T-helper 1 cell treated with Interleukin-12 subunit alpha and Interleukin-12 subunit beta and Interleukin-4 antibody, amounts not matched to agents 30 μg/mL and 1 μg/mL, for 36 hours (primary cell): ENCODE measurements around the gene WASF3.

Source experiments
- H3K27ac Mint-ChIP-seq: one replicate; pipeline ENCODE4 v1.8.0; 2021; ENCODE audit warnings: mild to moderate bottlenecking, mixed read lengths
- H3K27me3 Mint-ChIP-seq: one replicate; pipeline ENCODE4 v1.8.0; 2021; ENCODE audit warnings: low read depth, mixed read lengths
- H3K36me3 Mint-ChIP-seq: one replicate; pipeline ENCODE4 v1.8.0; 2021; ENCODE audit warnings: low read depth, mixed read lengths
- H3K4me1 Mint-ChIP-seq: one replicate; pipeline ENCODE4 v1.8.0; 2021; ENCODE audit warnings: low read depth, mixed read lengths
- H3K4me3 Mint-ChIP-seq: one replicate; pipeline ENCODE4 v1.8.0; 2021; ENCODE audit warnings: mild to moderate bottlenecking, moderate library complexity, mixed read lengths
- H3K9me3 Mint-ChIP-seq: one replicate; pipeline ENCODE4 v1.8.0; 2021; ENCODE audit warnings: mixed read lengths

The WASF3 gene

GRCh38 chr13:26557393-26558073, at the start of gene WASF3:
Gene WASF3 (plus strand): TSS chr13:26557683. CDS start chr13:26642271, 84,588 bp downstream.
- Mint-ChIP-seq H3K27me3 (peaks cover 34% of the 10 kb centered on the region), H3K36me3 (no peaks in the 10 kb centered on the region)

GRCh38 chr13:26508885-26509284, 48.6 kb upstream of the WASF3 start:
- H3K4me3 Mint-ChIP-seq, result no peak overlapping the region
- peaks cover 11% of the 10 kb centered on the region for H3K9me3 Mint-ChIP-seq
- no peaks in the 10 kb centered on the region for H3K36me3 Mint-ChIP-seq
- peaks cover 2% of the 10 kb centered on the region for H3K4me1 Mint-ChIP-seq
- H3K27me3 Mint-ChIP-seq, result peaks cover 5% of the 10 kb centered on the region
- no peak overlapping the region for H3K27ac Mint-ChIP-seq

More at GRCh38 chr13:26557393-26558073, at the start of gene WASF3:
- no peaks in the 10 kb centered on the region for H3K9me3 Mint-ChIP-seq
- no peak within 1 kb of the TSS for H3K27ac Mint-ChIP-seq
- H3K4me3 Mint-ChIP-seq, result peak within 1 kb of the TSS; percentile 47
- peaks cover 6% of the 10 kb centered on the region for H3K4me1 Mint-ChIP-seq

- H3K4me3 Mint-ChIP-seq, result no peak overlapping the region
- H3K9me3 Mint-ChIP-seq, result peaks cover 11% of the 10 kb centered on the region
- no peak overlapping the region for H3K27ac Mint-ChIP-seq
- peaks cover 2% of the 10 kb centered on the region for H3K4me1 Mint-ChIP-seq
- H3K36me3 Mint-ChIP-seq, result no peaks in the 10 kb centered on the region
- H3K27me3 Mint-ChIP-seq, result peaks cover 5% of the 10 kb centered on the region
These were observed 48.0 kb upstream of the WASF3 start for GRCh38 chr13:26509491-26509890.

- H3K4me1 Mint-ChIP-seq, result peaks cover 2% of the 10 kb centered on the region
- no peak overlapping the region for H3K4me3 Mint-ChIP-seq
- H3K27ac Mint-ChIP-seq, result no peak overlapping the region
These were observed 43.6 kb upstream of the WASF3 start for GRCh38 chr13:26513931-26514330.

GRCh38 chr13:26515721-26516120, 41.8 kb upstream of the WASF3 start:
- H3K36me3 Mint-ChIP-seq, result no peaks in the 10 kb centered on the region
- H3K4me1 Mint-ChIP-seq, result no peaks in the 10 kb centered on the region
- peaks cover 5% of the 10 kb centered on the region for H3K27me3 Mint-ChIP-seq
- no peak overlapping the region for H3K27ac Mint-ChIP-seq
- no peaks in the 10 kb centered on the region for H3K9me3 Mint-ChIP-seq
- H3K4me3 Mint-ChIP-seq, result no peak overlapping the region

More at GRCh38 chr13:26513931-26514330, 43.6 kb upstream of the WASF3 start:
- Mint-ChIP-seq H3K36me3 (no peaks in the 10 kb centered on the region), H3K9me3 (peaks cover 7% of the 10 kb centered on the region), H3K27me3 (peaks cover 5% of the 10 kb centered on the region)

GRCh38 chr13:26517936-26518335, 39.5 kb upstream of the WASF3 start:
- no peak overlapping the region for H3K4me3 Mint-ChIP-seq
- no peaks in the 10 kb centered on the region for H3K36me3 Mint-ChIP-seq

GRCh38 chr13:26518451-26518959, 39.0 kb upstream of the WASF3 start:
- Mint-ChIP-seq H3K27ac (no peak overlapping the region), H3K36me3 (no peaks in the 10 kb centered on the region), H3K27me3 (no peaks in the 10 kb centered on the region), H3K9me3 (no peaks in the 10 kb centered on the region), H3K4me3 (no peak overlapping the region), H3K4me1 (no peaks in the 10 kb centered on the region)

More at GRCh38 chr13:26517936-26518335, 39.5 kb upstream of the WASF3 start:
- H3K27me3 Mint-ChIP-seq, result no peaks in the 10 kb centered on the region
- no peaks in the 10 kb centered on the region for H3K9me3 Mint-ChIP-seq
- H3K27ac Mint-ChIP-seq, result no peak overlapping the region
- H3K4me1 Mint-ChIP-seq, result no peaks in the 10 kb centered on the region

- Mint-ChIP-seq H3K4me3 (no peak overlapping the region), H3K9me3 (no peaks in the 10 kb centered on the region), H3K27ac (no peak overlapping the region), H3K4me1 (no peaks in the 10 kb centered on the region), H3K36me3 (no peaks in the 10 kb centered on the region), H3K27me3 (no peaks in the 10 kb centered on the region)
These were observed 34.9 kb upstream of the WASF3 start for GRCh38 chr13:26522571-26522970.

GRCh38 chr13:26523007-26523406, 34.5 kb upstream of the WASF3 start:
- no peak overlapping the region for H3K4me3 Mint-ChIP-seq
- H3K9me3 Mint-ChIP-seq, result no peaks in the 10 kb centered on the region
- H3K4me1 Mint-ChIP-seq, result no peaks in the 10 kb centered on the region
- no peaks in the 10 kb centered on the region for H3K36me3 Mint-ChIP-seq
- no peaks in the 10 kb centered on the region for H3K27me3 Mint-ChIP-seq
- no peak overlapping the region for H3K27ac Mint-ChIP-seq

- Mint-ChIP-seq H3K4me1 (no peaks in the 10 kb centered on the region), H3K27ac (no peak overlapping the region), H3K4me3 (no peak overlapping the region), H3K36me3 (no peaks in the 10 kb centered on the region), H3K9me3 (no peaks in the 10 kb centered on the region), H3K27me3 (no peaks in the 10 kb centered on the region)
These were observed 32.0 kb upstream of the WASF3 start for GRCh38 chr13:26525528-26525927.

- Mint-ChIP-seq H3K9me3 (no peaks in the 10 kb centered on the region), H3K27me3 (no peaks in the 10 kb centered on the region), H3K27ac (no peak overlapping the region), H3K36me3 (no peaks in the 10 kb centered on the region), H3K4me3 (no peak overlapping the region), H3K4me1 (no peaks in the 10 kb centered on the region)
These were observed 30.7 kb upstream of the WASF3 start for GRCh38 chr13:26526702-26527216.

GRCh38 chr13:26528527-26528926, 29.0 kb upstream of the WASF3 start:
- H3K4me3 Mint-ChIP-seq, result no peak overlapping the region
- no peaks in the 10 kb centered on the region for H3K36me3 Mint-ChIP-seq
- no peak overlapping the region for H3K27ac Mint-ChIP-seq
- no peaks in the 10 kb centered on the region for H3K9me3 Mint-ChIP-seq
- no peaks in the 10 kb centered on the region for H3K4me1 Mint-ChIP-seq
- H3K27me3 Mint-ChIP-seq, result no peaks in the 10 kb centered on the region

- H3K9me3 Mint-ChIP-seq, result no peaks in the 10 kb centered on the region
- no peaks in the 10 kb centered on the region for H3K4me1 Mint-ChIP-seq
- no peaks in the 10 kb centered on the region for H3K27me3 Mint-ChIP-seq
- H3K4me3 Mint-ChIP-seq, result no peak overlapping the region
- no peaks in the 10 kb centered on the region for H3K36me3 Mint-ChIP-seq
- H3K27ac Mint-ChIP-seq, result no peak overlapping the region
These were observed 28.0 kb upstream of the WASF3 start for GRCh38 chr13:26529441-26529840.

GRCh38 chr13:26531742-26532141, 25.7 kb upstream of the WASF3 start:
- Mint-ChIP-seq H3K9me3 (no peaks in the 10 kb centered on the region), H3K4me3 (no peak overlapping the region), H3K4me1 (no peaks in the 10 kb centered on the region), H3K27ac (no peak overlapping the region), H3K36me3 (no peaks in the 10 kb centered on the region), H3K27me3 (no peaks in the 10 kb centered on the region)

GRCh38 chr13:26534036-26534726, 23.3 kb upstream of the WASF3 start:
- no peaks in the 10 kb centered on the region for H3K36me3 Mint-ChIP-seq
- H3K9me3 Mint-ChIP-seq, result no peaks in the 10 kb centered on the region
- H3K27me3 Mint-ChIP-seq, result no peaks in the 10 kb centered on the region
- H3K4me3 Mint-ChIP-seq, result no peak overlapping the region
- no peaks in the 10 kb centered on the region for H3K4me1 Mint-ChIP-seq
- no peak overlapping the region for H3K27ac Mint-ChIP-seq
